CD14-positive monocyte (primary cell): ENCODE data around the gene PTGS1. TPM values are rescaled to one million over a fixed set of nuclear protein-coding genes. Genes with fewer than 3 reads are reported as not detected.

Experiments used
- DNase-seq, 3 donors: peaks; one replicate each; pipeline ENCODE4 v3.0.0-alpha.2; 2011 to 2022
- H2AFZ ChIP-seq: 2 replicates; pipeline ENCODE4 v1.6.0; 2012; ENCODE audit warnings: mild to moderate bottlenecking, low read depth, low read length, inconsistent platforms; ENCODE audit not compliant: insufficient read depth, poor library complexity, severe bottlenecking
- H3K27ac ChIP-seq, 2 donors: 1 replicate in 1 of 2; 2 replicates in 1 of 2; pipeline ENCODE4 v1.5.1; 2012 to 2013; ENCODE audit warnings: low read length in 2 of 2, control low read depth in 1 of 2, inconsistent platforms in 1 of 2, low read depth in 1 of 2, mild to moderate bottlenecking in 1 of 2
- H3K27me3 ChIP-seq, 2 donors: one replicate each; pipeline versions ENCODE4 v1.6.0 to v1.6.1; 2011 to 2013; ENCODE audit warnings: low read length in 2 of 2; ENCODE audit not compliant: control insufficient read depth in 2 of 2, insufficient read depth in 2 of 2
- H3K36me3 ChIP-seq, 2 donors: replicated peaks in 1 of 2; 1 replicate in 1 of 2; 2 replicates in 1 of 2; pipeline versions ENCODE4 v1.5.1 to v1.6.1; 2012 to 2013; ENCODE audit warnings: low read length in 2 of 2, control low read depth in 1 of 2, inconsistent platforms in 1 of 2, mild to moderate bottlenecking in 1 of 2; ENCODE audit not compliant: insufficient read depth in 2 of 2, control insufficient read depth in 1 of 2
- H3K4me1 ChIP-seq, 2 donors: 1 replicate in 1 of 2; 2 replicates in 1 of 2; pipeline versions ENCODE4 v1.5.1 to v1.6.1; 2012 to 2013; ENCODE audit warnings: low read length in 2 of 2, control low read depth in 1 of 2, inconsistent platforms in 1 of 2, mild to moderate bottlenecking in 1 of 2, moderate library complexity in 1 of 2; ENCODE audit not compliant: insufficient read depth in 2 of 2, control insufficient read depth in 1 of 2
- H3K4me2 ChIP-seq: replicated peaks from 2 replicates; pipeline ENCODE3; 2012; ENCODE audit warnings: low read length, moderate library complexity, mild to moderate bottlenecking; ENCODE audit not compliant: poor library complexity, severe bottlenecking; ENCODE audit errors: extremely low read depth
- H3K4me3 ChIP-seq, 3 experiments: fragments of 200-600 bp in 1 of 3; sonication (generic) in 1 of 3; replicated peaks in 1 of 3; 1 replicate in 2 of 3; 2 replicates in 1 of 3; pipeline ENCODE4 v1.5.1; 2011 to 2013; ENCODE audit warnings: low read length in 3 of 3, mild to moderate bottlenecking in 3 of 3, control low read depth in 2 of 3, low read depth in 2 of 3, inconsistent platforms in 1 of 3, moderate library complexity in 1 of 3
- H3K79me2 ChIP-seq: 2 replicates; pipeline ENCODE4 v1.6.0; 2012; ENCODE audit warnings: mild to moderate bottlenecking, control low read depth, inconsistent platforms, low read length, moderate library complexity; ENCODE audit not compliant: insufficient read depth
- H3K9ac ChIP-seq: 2 replicates; pipeline ENCODE4 v1.6.0; 2017; ENCODE audit warnings: low read length, mild to moderate bottlenecking; ENCODE audit not compliant: insufficient read depth, poor library complexity, severe bottlenecking
- H3K9me3 ChIP-seq, 2 donors: replicated peaks in 1 of 2; 1 replicate in 1 of 2; 2 replicates in 1 of 2; pipeline versions ENCODE4 v1.5.1 to v1.6.1; 2012 to 2013; ENCODE audit warnings: low read length in 2 of 2, control low read depth in 1 of 2; ENCODE audit not compliant: control insufficient read depth in 1 of 2, insufficient read depth in 1 of 2
- H4K20me1 ChIP-seq: 2 replicates; pipeline ENCODE4 v1.6.0; 2012; ENCODE audit warnings: mild to moderate bottlenecking, low read length, control low read depth, moderate library complexity; ENCODE audit not compliant: insufficient read depth
- H3K27ac Mint-ChIP-seq, 7 donors: one replicate each; pipeline ENCODE4 v1.8.0; 2020; ENCODE audit warnings: mild to moderate bottlenecking in 7 of 7, mixed read lengths in 7 of 7, moderate library complexity in 6 of 7, inconsistent platforms in 2 of 7
- H3K27me3 Mint-ChIP-seq, 3 donors: one replicate each; pipeline ENCODE4 v1.8.0; 2021 to 2022; ENCODE audit warnings: low read depth in 3 of 3, mild to moderate bottlenecking in 3 of 3, mixed read lengths in 3 of 3, moderate library complexity in 3 of 3, inconsistent platforms in 1 of 3
- H3K36me3 Mint-ChIP-seq, 2 donors: one replicate each; pipeline ENCODE4 v1.8.0; 2020; ENCODE audit warnings: mixed read lengths in 2 of 2, inconsistent platforms in 1 of 2, mild to moderate bottlenecking in 1 of 2
- H3K4me1 Mint-ChIP-seq: one replicate; pipeline ENCODE4 v1.8.0; 2020; ENCODE audit warnings: mild to moderate bottlenecking, mixed read lengths
- H3K4me3 Mint-ChIP-seq, 2 donors: one replicate each; pipeline ENCODE4 v1.8.0; 2020; ENCODE audit warnings: mild to moderate bottlenecking in 2 of 2, mixed read lengths in 2 of 2, moderate library complexity in 1 of 2
- H3K9me3 Mint-ChIP-seq, 7 donors: one replicate each; pipeline ENCODE4 v1.8.0; 2020 to 2022; ENCODE audit warnings: mixed read lengths in 7 of 7, mild to moderate bottlenecking in 6 of 7, moderate library complexity in 6 of 7, inconsistent platforms in 2 of 7
- WGBS: methylation state at CpG from one replicate; pipeline ENCODE4 v1.1.5; 2013; ENCODE audit warnings: missing lambda C conversion rate; ENCODE audit not compliant: insufficient coverage; 5-methylcytosine and 5-hydroxymethylcytosine counted together
- intact Hi-C, 2 donors: fragments of 100-400 bp; cut with micrococcal nuclease; formaldehyde crosslinking; loops; one replicate each; pipeline versions ENCODE4 v1.15.0 to v1.15.1; 2023
- polyA plus RNA-seq, 3 donors: library from polyadenylated mRNA; depleted of rRNA in 1 of 3; unstranded in 2 of 3; stranded (reverse) in 1 of 3; fragments of 300-500 nt in 2 of 3; fragments of >200 nt in 1 of 3; fragmentation: Illumina TruSeq in 2 of 3; gene quantifications; 1 replicate in 2 of 3; 2 replicates in 1 of 3; pipeline ENCODE4 v1.2.3, GENCODE V29; 2012 to 2021
- TF ChIP-seq, protein P1 (sequence below): fragments of 200-600 bp; IDR thresholded peaks from one replicate; pipeline ENCODE4 v1.8.0; 2022; ENCODE audit warnings: antibody characterized with exemption, mild to moderate bottlenecking

Gene PTGS1
- polyA plus RNA-seq, 3 donors = 17.9 to 27.8 (median 20.5) TPM

DNA sequence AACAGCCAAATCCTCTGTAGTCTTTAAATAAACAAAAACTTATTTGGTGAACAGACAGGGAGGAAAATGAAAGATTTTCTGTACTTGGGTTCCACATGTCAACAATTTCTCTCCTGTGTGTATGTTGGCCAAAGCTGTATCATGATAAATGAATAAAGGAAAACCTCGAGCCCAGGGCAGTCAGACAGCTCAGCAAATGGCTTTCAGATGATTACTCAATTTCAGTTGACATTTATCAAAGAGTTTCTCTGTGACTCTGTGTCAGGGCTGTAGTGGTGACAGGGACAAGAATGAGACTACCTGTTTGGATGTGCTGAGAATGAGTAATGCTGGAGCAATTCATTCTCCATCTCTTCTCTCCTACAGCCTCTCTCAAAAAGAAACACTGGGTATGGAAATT is 45.7 kb upstream of the PTGS1 start:
- H3K27ac Mint-ChIP-seq = no peak overlapping the region

DNA sequence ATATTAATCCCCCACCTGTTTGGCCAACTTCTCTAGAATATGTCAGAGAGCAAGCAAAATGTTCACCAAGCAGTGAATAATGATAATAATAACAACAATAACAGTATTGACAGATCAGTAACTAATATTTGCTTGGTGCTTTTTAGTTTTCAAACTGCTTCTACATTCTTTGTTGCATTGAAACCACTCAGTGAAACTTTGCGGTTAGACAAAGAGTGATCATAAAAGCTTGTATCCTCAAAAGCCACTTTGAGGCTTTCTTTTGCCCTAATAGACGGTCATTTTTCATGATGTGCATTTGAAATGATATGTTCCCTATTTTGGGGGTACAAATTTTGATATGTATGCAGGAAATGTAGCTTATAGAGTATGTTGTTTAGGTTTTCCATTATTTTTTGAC is 43.6 kb upstream of the PTGS1 start:
- H3K4me2 ChIP-seq = no peak overlapping the region
- Mint-ChIP-seq H3K4me1 (no peaks in the 10 kb centered on the region), H3K36me3 (peaks cover 50 to 64% of the 10 kb centered on the region in 2 donors), H3K9me3 (no peaks in the 10 kb centered on the region), H3K27ac (no peak overlapping the region), H3K27me3 (peaks cover 0 to 5% (median 0%) of the 10 kb centered on the region in 3 donors), H3K4me3 (no peak overlapping the region)
- H3K9ac ChIP-seq = no peak overlapping the region
- no peak for DNase-seq
- WGBS = 100% methylated on average over 2 of the region's 2 CpGs
- no peaks in the 10 kb centered on the region for H3K27me3 ChIP-seq
- no peaks in the 10 kb centered on the region for H3K9me3 ChIP-seq
- intact Hi-C loops = no loop called here
- no peak overlapping the region for H2AFZ ChIP-seq
- H3K27ac ChIP-seq = no peak overlapping the region
- H3K79me2 ChIP-seq = no peaks in the 10 kb centered on the region
- H3K36me3 ChIP-seq = peaks cover 24 to 62% of the 10 kb centered on the region in 2 donors
- no peaks in the 10 kb centered on the region for H3K4me1 ChIP-seq
- no peaks in the 10 kb centered on the region for H4K20me1 ChIP-seq
- no peak overlapping the region for H3K4me3 ChIP-seq
- TF ChIP-seq, protein P1, sequence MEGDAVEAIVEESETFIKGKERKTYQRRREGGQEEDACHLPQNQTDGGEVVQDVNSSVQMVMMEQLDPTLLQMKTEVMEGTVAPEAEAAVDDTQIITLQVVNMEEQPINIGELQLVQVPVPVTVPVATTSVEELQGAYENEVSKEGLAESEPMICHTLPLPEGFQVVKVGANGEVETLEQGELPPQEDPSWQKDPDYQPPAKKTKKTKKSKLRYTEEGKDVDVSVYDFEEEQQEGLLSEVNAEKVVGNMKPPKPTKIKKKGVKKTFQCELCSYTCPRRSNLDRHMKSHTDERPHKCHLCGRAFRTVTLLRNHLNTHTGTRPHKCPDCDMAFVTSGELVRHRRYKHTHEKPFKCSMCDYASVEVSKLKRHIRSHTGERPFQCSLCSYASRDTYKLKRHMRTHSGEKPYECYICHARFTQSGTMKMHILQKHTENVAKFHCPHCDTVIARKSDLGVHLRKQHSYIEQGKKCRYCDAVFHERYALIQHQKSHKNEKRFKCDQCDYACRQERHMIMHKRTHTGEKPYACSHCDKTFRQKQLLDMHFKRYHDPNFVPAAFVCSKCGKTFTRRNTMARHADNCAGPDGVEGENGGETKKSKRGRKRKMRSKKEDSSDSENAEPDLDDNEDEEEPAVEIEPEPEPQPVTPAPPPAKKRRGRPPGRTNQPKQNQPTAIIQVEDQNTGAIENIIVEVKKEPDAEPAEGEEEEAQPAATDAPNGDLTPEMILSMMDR = no peak

More for the DNA sequence above, 45.7 kb upstream of the PTGS1 start:
- H3K4me3 ChIP-seq = no peak overlapping the region
- no peaks in the 10 kb centered on the region for H3K27me3 Mint-ChIP-seq
- H3K27me3 ChIP-seq = no peaks in the 10 kb centered on the region
- WGBS = 57% methylated on average over 1 of the region's 1 CpG
- H3K9me3 ChIP-seq = no peaks in the 10 kb centered on the region
- no peaks in the 10 kb centered on the region for H3K79me2 ChIP-seq
- H3K4me3 Mint-ChIP-seq = no peak overlapping the region
- peaks cover 28 to 76% of the 10 kb centered on the region in 2 donors for H3K36me3 ChIP-seq
- H3K36me3 Mint-ChIP-seq = peaks cover 50 to 74% of the 10 kb centered on the region in 2 donors
- H3K4me1 Mint-ChIP-seq = no peaks in the 10 kb centered on the region
- H3K27ac ChIP-seq = no peak overlapping the region
- TF ChIP-seq, protein P1 = no peak
- no peak overlapping the region for H3K9ac ChIP-seq
- H3K9me3 Mint-ChIP-seq = no peaks in the 10 kb centered on the region
- no peaks in the 10 kb centered on the region for H4K20me1 ChIP-seq
- no peak overlapping the region for H3K4me2 ChIP-seq
- no peak for DNase-seq
- no peaks in the 10 kb centered on the region for H3K4me1 ChIP-seq
- no peak overlapping the region for H2AFZ ChIP-seq
- intact Hi-C loops = no loop called here
